Breast epithelium (tissue), 4 donors: Measurements from ENCODE around the gene CFL2. TPM values are rescaled to one million over a fixed set of nuclear protein-coding genes. Genes with fewer than 3 reads are reported as not detected.

ENCODE experiments used
- DNase-seq, 2 donors: peaks; one replicate each; pipeline ENCODE4 v3.0.0-alpha.2; 2019; ENCODE audit warnings: low spot score in 2 of 2
- H3K27ac ChIP-seq, 2 donors: fragments of 200-600 bp; sonication (generic) in 1 of 2; one replicate each; pipeline ENCODE4 v1.5.1; 2016 to 2019; ENCODE audit warnings: mild to moderate bottlenecking in 1 of 2
- H3K27me3 ChIP-seq, 2 donors: fragments of 200-600 bp; sonication (generic) in 1 of 2; one replicate each; pipeline versions ENCODE4 v1.5.1 to v1.6.0; 2017 to 2019; ENCODE audit warnings: control low read depth in 1 of 2, mild to moderate bottlenecking in 1 of 2
- H3K36me3 ChIP-seq: fragments of 200-600 bp; one replicate; pipeline ENCODE4 v1.5.1; 2019
- H3K4me1 ChIP-seq, 2 donors: fragments of 200-600 bp; sonication (generic); one replicate each; pipeline ENCODE4 v1.5.1; 2016 to 2019; ENCODE audit warnings: control low read depth in 1 of 2
- H3K4me3 ChIP-seq, 3 donors: fragments of 200-600 bp; sonication (generic); 1 replicate in 2 of 3; 2 replicates in 1 of 3; pipeline ENCODE4 v1.5.1; 2016 to 2019; ENCODE audit warnings: mild to moderate bottlenecking in 3 of 3, moderate library complexity in 2 of 3
- H3K9me3 ChIP-seq, 2 donors: fragments of 200-600 bp; sonication (generic) in 1 of 2; one replicate each; pipeline ENCODE4 v1.5.1; 2016 to 2019; ENCODE audit warnings: control low read depth in 1 of 2
- CTCF ChIP-seq, 3 donors: fragments of 450-650 bp; IDR thresholded peaks; one replicate each; pipeline ENCODE4 v1.5.1; 2016 to 2017; ENCODE audit warnings: antibody characterized with exemption in 3 of 3, mild to moderate bottlenecking in 3 of 3, moderate library complexity in 3 of 3
- POLR2A ChIP-seq: fragments of 450-650 bp; IDR thresholded peaks from one replicate; pipeline ENCODE4 v1.6.1; 2016; ENCODE audit warnings: antibody characterized with exemption, mild to moderate bottlenecking, moderate library complexity
- POLR2AphosphoS5 ChIP-seq, 3 donors: sonication (generic); formaldehyde crosslinking; IDR thresholded peaks; one replicate each; pipeline ENCODE4 v1.6.1; 2017; ENCODE audit warnings: antibody characterized with exemption in 3 of 3
- intact Hi-C: fragments of 100-400 bp; cut with DNase I; formaldehyde crosslinking; loops from one replicate; pipeline ENCODE4 v1.15.1; 2023; ENCODE audit warnings: low total_unique reads
- total RNA-seq, 3 donors: library from RNA; depleted of rRNA; stranded (reverse); fragments of >200 nt; gene quantifications; one replicate each; pipeline ENCODE4 v1.1.0, GENCODE V29; 2016

Gene CFL2
- total RNA-seq, 3 donors from 2014 or later = 28.8 to 75.2 (median 34.4) TPM

- H3K4me3 ChIP-seq = no peak overlapping the region
- no peaks in the 10 kb centered on the region for H3K36me3 ChIP-seq
- no peak for DNase-seq
- H3K27me3 ChIP-seq = no peaks in the 10 kb centered on the region
- intact Hi-C loops = no loop called here
- no peak overlapping the region for H3K27ac ChIP-seq
- no peak for TF ChIP-seq CTCF (IDR thresholded peaks at IDR 0.05)
- no peak for TF ChIP-seq POLR2A
- TF ChIP-seq POLR2AphosphoS5 (IDR thresholded peaks at IDR 0.05) = no peak
- H3K4me1 ChIP-seq = no peaks in the 10 kb centered on the region
- H3K9me3 ChIP-seq = peaks cover 0 to 8% of the 10 kb centered on the region in 2 donors
Observed at GRCh38 chr14:34660796-34661195, 53.6 kb downstream of the CFL2 start.

Other genes starting within 250 kb of the CFL2 start
- 10 to 100 TPM; 43.3 to 81.2 (median 43.8) TPM for gene EAPP, start 174.9 kb downstream of the CFL2 start, total RNA-seq
- gene SNX6, start 84.4 kb downstream of the CFL2 start, total RNA-seq = 100 to 1,000 TPM in 2 of 3 donors, 10 to 100 TPM in 1; 64.2 to 129 (median 127) TPM
- gene BAZ1A, start 160.8 kb upstream of the CFL2 start, total RNA-seq = 10 to 100 TPM; 34.1 to 65.3 (median 61.0) TPM